ENCODE measurements around the gene CIC.
"Not testable (repeated sequence)": the region's sequence is repeated elsewhere in the genome, so short reads cannot be mapped to it uniquely, and the experiment has no call there.

The CIC gene

GRCh38 chr19:42254850-42255765, 13.9 kb upstream of the CIC start, which contains the start of gene ERF:
Gene ERF (minus strand): TSS chr19:42255128. CDS start chr19:42254999, 129 bp downstream.
- TF ChIP-seq EZH2phosphoT487 (IDR thresholded peaks at IDR 0.05; ENCODE audit: low read depth), result no peak
- TF ChIP-seq CTCF (IDR thresholded peaks at IDR 0.05; ENCODE audit: low read depth, low read length), result no peak
- peaks cover 2% of the 10 kb centered on the region for H3K36me3 ChIP-seq (replicated peaks; ENCODE audit: low read depth, low read length)
- H3K27me3 ChIP-seq (ENCODE audit: low read depth, low read length), result peaks cover 11% of the 10 kb centered on the region; the same call in 1 of the 2 replicates
- H3K4me3 ChIP-seq (ENCODE audit: low read length), result peak within 1 kb of the TSS; percentile 93
- H2AFZ ChIP-seq (ENCODE audit: low read depth, low read length), result peak within 1 kb of the TSS; percentile 63
- H3K9me3 ChIP-seq (ENCODE audit: insufficient read depth, low read length), result no peaks in the 10 kb centered on the region
- H3K27ac ChIP-seq (ENCODE audit: low read length), result peak within 1 kb of the TSS; percentile 83
- peaks cover 24% of the 10 kb centered on the region for H4K20me1 ChIP-seq (ENCODE audit: insufficient read depth, low read length)
- H3K79me2 ChIP-seq (ENCODE audit: low read length), result peaks cover 44% of the 10 kb centered on the region
- H3K4me1 ChIP-seq (ENCODE audit: low read length), result peaks cover 17% of the 10 kb centered on the region
- peak within 1 kb of the TSS; percentile 96 for H3K4me2 ChIP-seq (ENCODE audit: low read length)
- H3K9ac ChIP-seq (ENCODE audit: low read length), result peak within 1 kb of the TSS; percentile 96

- H3K79me2 ChIP-seq (ENCODE audit: low read length), result peaks cover 35% of the 10 kb centered on the region
Observed at GRCh38 chr19:42255766-42256745, 13.0 kb upstream of the CIC start.

GRCh38 chr19:42257842-42258241, 11.2 kb upstream of the CIC start:
- not testable (repeated sequence) for H4K20me1 ChIP-seq (ENCODE audit: insufficient read depth, low read length); H3K4me2 ChIP-seq (ENCODE audit: low read length); H3K4me1 ChIP-seq (ENCODE audit: low read length); H3K9ac ChIP-seq (ENCODE audit: low read length); H2AFZ ChIP-seq (ENCODE audit: low read depth, low read length); H3K9me3 ChIP-seq (ENCODE audit: insufficient read depth, low read length); H3K27ac ChIP-seq (ENCODE audit: low read length); H3K4me3 ChIP-seq (ENCODE audit: low read length); H3K36me3 ChIP-seq (replicated peaks; ENCODE audit: low read depth, low read length)
- H3K27me3 ChIP-seq (ENCODE audit: low read depth, low read length), result peaks cover 11% of the 10 kb centered on the region; the same call in 1 of the 2 replicates
- H3K79me2 ChIP-seq (ENCODE audit: low read length), result peaks cover 19% of the 10 kb centered on the region

More at GRCh38 chr19:42255766-42256745, 13.0 kb upstream of the CIC start:
- TF ChIP-seq EZH2phosphoT487 (IDR thresholded peaks at IDR 0.05; ENCODE audit: low read depth) (no peak), CTCF (IDR thresholded peaks at IDR 0.05; ENCODE audit: low read depth, low read length) (no peak)
- H4K20me1 ChIP-seq (ENCODE audit: insufficient read depth, low read length), result peaks cover 15% of the 10 kb centered on the region; the same call in 1 of the 2 replicates
- no peak overlapping the region for H3K27ac ChIP-seq (ENCODE audit: low read length)
- peaks cover 11% of the 10 kb centered on the region; the same call in 1 of the 2 replicates for H3K27me3 ChIP-seq (ENCODE audit: low read depth, low read length)
- H2AFZ ChIP-seq (ENCODE audit: low read depth, low read length), result peak overlapping the region; percentile 63
- peak overlapping the region; percentile 93 for H3K4me3 ChIP-seq (ENCODE audit: low read length)
- peaks cover 2% of the 10 kb centered on the region for H3K36me3 ChIP-seq (replicated peaks; ENCODE audit: low read depth, low read length)
- peak overlapping the region; percentile 96 for H3K4me2 ChIP-seq (ENCODE audit: low read length)
- no peaks in the 10 kb centered on the region for H3K9me3 ChIP-seq (ENCODE audit: insufficient read depth, low read length)
- peak overlapping the region; percentile 75 for H3K9ac ChIP-seq (ENCODE audit: low read length)
- peaks cover 17% of the 10 kb centered on the region for H3K4me1 ChIP-seq (ENCODE audit: low read length)

- H3K4me2 ChIP-seq (ENCODE audit: low read length), result no peak overlapping the region
- H3K9me3 ChIP-seq (ENCODE audit: insufficient read depth, low read length), result no peaks in the 10 kb centered on the region
- no peaks in the 10 kb centered on the region for H3K36me3 ChIP-seq (replicated peaks; ENCODE audit: low read depth, low read length)
- TF ChIP-seq EZH2phosphoT487 (IDR thresholded peaks at IDR 0.05; ENCODE audit: low read depth), result no peak
- no peak for TF ChIP-seq CTCF (IDR thresholded peaks at IDR 0.05; ENCODE audit: low read depth, low read length)
- no peak overlapping the region for H3K4me3 ChIP-seq (ENCODE audit: low read length)
- H3K27me3 ChIP-seq (ENCODE audit: low read depth, low read length), result peaks cover 2% of the 10 kb centered on the region; the same call in 1 of the 2 replicates
- no peaks in the 10 kb centered on the region for H4K20me1 ChIP-seq (ENCODE audit: insufficient read depth, low read length)
- H3K27ac ChIP-seq (ENCODE audit: low read length), result no peak overlapping the region
- H3K9ac ChIP-seq (ENCODE audit: low read length), result no peak overlapping the region
- H3K4me1 ChIP-seq (ENCODE audit: low read length), result peaks cover 4% of the 10 kb centered on the region; the same call in 1 of the 2 replicates
- H3K79me2 ChIP-seq (ENCODE audit: low read length), result no peaks in the 10 kb centered on the region
- H2AFZ ChIP-seq (ENCODE audit: low read depth, low read length), result no peak overlapping the region
Observed at GRCh38 chr19:42261763-42262162, 7.3 kb upstream of the CIC start.

- not testable (repeated sequence) for H3K9ac ChIP-seq (ENCODE audit: low read length); H2AFZ ChIP-seq (ENCODE audit: low read depth, low read length); H3K27ac ChIP-seq (ENCODE audit: low read length); H3K27me3 ChIP-seq (ENCODE audit: low read depth, low read length); H4K20me1 ChIP-seq (ENCODE audit: insufficient read depth, low read length); H3K4me3 ChIP-seq (ENCODE audit: low read length); H3K9me3 ChIP-seq (ENCODE audit: insufficient read depth, low read length); H3K4me2 ChIP-seq (ENCODE audit: low read length); H3K36me3 ChIP-seq (replicated peaks; ENCODE audit: low read depth, low read length)
- peaks cover 21% of the 10 kb centered on the region for H3K4me1 ChIP-seq (ENCODE audit: low read length)
- H3K79me2 ChIP-seq (ENCODE audit: low read length), result peaks cover 17% of the 10 kb centered on the region
Observed at GRCh38 chr19:42266105-42266504, 2.9 kb upstream of the CIC start.

GRCh38 chr19:42266928-42267603, 2.0 kb upstream of the CIC start:
- Histone ChIP-seq H3K4me1 (ENCODE audit: low read length) (peaks cover 25% of the 10 kb centered on the region), H2AFZ (ENCODE audit: low read depth, low read length) (peak overlapping the region; percentile 90; the same call in 1 of the 2 replicates), H3K9ac (ENCODE audit: low read length) (peak overlapping the region; percentile 87), H3K79me2 (ENCODE audit: low read length) (peaks cover 25% of the 10 kb centered on the region), H3K4me3 (ENCODE audit: low read length) (peak overlapping the region; percentile 81), H3K4me2 (ENCODE audit: low read length) (peak overlapping the region; percentile 94)
- not testable (repeated sequence) for H4K20me1 ChIP-seq (ENCODE audit: insufficient read depth, low read length); H3K27me3 ChIP-seq (ENCODE audit: low read depth, low read length); H3K9me3 ChIP-seq (ENCODE audit: insufficient read depth, low read length); H3K27ac ChIP-seq (ENCODE audit: low read length); H3K36me3 ChIP-seq (replicated peaks; ENCODE audit: low read depth, low read length)

Data from OCI-LY3 (cell line).